22Rv1 (cell line): Measurements from ENCODE around the gene PDK1.

Experiments used
- H3K27ac ChIP-seq: fragments of 450-650 bp; 2 replicates; pipeline ENCODE4 v1.5.1; 2017
- ZFX ChIP-seq: fragments of 450-650 bp; IDR thresholded peaks from 2 replicates; pipeline ENCODE4 v1.6.1; 2017; ENCODE audit warnings: antibody characterized with exemption, borderline replicate concordance
- TF ChIP-seq, protein P1 (sequence below): fragments of 450-650 bp; IDR thresholded peaks from 2 replicates; pipeline ENCODE4 v1.5.1; 2017; ENCODE audit warnings: mild to moderate bottlenecking

The PDK1 gene

DNA sequence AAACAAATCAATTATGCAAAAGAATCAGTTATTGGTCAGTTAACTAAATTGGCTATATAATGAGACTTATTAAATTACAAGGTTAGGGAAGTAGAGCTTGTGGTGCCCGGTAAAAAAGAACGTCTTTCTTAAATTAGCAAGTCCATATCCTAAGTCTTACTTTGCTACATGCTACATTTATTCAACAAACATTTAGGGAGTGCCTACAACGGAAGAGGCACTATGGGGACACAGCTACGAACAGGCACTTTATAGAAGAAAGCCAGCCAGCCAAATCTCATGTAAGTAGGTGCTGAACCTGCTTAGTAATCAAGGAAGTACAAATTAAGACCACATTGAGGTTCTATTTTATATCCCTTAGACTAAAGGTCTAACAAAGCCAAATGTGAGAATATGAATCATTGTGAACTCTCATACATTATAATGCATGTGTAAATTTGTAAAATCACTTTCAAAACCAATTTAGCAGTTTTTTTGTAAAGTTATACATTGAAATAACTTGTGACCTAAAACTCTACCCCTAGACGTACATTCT is 59.9 kb downstream of the PDK1 start:
- H3K27ac ChIP-seq = no peak overlapping the region
- TF ChIP-seq ZFX = no peak
- TF ChIP-seq, protein P1, sequence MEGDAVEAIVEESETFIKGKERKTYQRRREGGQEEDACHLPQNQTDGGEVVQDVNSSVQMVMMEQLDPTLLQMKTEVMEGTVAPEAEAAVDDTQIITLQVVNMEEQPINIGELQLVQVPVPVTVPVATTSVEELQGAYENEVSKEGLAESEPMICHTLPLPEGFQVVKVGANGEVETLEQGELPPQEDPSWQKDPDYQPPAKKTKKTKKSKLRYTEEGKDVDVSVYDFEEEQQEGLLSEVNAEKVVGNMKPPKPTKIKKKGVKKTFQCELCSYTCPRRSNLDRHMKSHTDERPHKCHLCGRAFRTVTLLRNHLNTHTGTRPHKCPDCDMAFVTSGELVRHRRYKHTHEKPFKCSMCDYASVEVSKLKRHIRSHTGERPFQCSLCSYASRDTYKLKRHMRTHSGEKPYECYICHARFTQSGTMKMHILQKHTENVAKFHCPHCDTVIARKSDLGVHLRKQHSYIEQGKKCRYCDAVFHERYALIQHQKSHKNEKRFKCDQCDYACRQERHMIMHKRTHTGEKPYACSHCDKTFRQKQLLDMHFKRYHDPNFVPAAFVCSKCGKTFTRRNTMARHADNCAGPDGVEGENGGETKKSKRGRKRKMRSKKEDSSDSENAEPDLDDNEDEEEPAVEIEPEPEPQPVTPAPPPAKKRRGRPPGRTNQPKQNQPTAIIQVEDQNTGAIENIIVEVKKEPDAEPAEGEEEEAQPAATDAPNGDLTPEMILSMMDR = no peak

DNA sequence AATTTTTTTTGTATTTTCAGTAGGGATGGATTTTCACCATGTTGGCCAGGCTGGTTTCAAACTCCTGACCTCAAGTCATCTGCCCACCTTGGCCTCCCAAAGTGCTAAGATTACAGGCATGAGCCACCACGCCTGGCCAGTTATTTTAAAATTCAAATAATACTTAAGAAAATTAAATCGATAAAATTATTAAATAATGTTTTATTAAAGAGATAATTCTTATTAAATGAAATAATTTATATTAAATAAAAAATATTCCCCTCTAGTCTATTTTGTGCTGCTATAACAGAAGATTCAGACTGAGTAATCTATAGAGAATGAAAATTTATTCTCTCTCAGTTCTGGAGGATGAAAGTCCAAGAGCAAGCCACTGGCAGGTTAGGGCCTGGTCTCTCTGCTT is 61.2 kb downstream of the PDK1 start:
- no peak overlapping the region for H3K27ac ChIP-seq
- TF ChIP-seq ZFX = no peak
- TF ChIP-seq, protein P1 = no peak

DNA sequence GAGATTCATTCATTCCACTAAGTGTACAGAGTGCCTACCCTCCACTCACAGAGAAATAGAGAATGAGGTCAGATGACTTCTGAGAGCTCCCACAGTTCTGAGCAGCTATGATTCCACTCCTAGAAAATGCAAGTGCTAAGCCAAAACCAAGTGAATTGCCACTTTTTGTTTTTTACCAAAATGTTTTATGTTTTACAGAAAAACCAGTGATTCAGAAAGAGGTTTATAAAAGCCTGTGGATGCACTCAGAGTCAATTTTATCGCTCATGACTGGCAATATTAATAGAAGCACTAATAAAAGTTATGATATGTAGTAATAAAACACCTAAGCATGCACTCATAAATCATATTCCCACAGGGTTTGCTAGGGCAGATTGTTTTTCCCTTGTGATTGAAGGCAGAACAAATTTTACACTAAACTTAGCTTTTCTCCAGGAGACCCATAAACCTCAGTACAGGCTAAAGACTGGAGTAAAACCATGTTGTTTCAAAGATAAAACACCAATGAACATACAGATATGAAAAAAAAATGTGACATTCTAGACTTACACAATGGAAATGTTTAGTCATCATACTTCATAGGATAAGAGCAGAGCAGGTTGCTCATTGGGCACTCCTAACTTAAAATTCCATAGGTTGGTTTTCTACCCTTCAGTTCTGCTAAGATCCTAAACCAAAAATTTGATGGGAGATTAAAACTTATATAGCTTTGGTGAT is 67.5 kb downstream of the PDK1 start:
- H3K27ac ChIP-seq = no peak overlapping the region
- TF ChIP-seq ZFX = no peak
- TF ChIP-seq, protein P1 = no peak

DNA sequence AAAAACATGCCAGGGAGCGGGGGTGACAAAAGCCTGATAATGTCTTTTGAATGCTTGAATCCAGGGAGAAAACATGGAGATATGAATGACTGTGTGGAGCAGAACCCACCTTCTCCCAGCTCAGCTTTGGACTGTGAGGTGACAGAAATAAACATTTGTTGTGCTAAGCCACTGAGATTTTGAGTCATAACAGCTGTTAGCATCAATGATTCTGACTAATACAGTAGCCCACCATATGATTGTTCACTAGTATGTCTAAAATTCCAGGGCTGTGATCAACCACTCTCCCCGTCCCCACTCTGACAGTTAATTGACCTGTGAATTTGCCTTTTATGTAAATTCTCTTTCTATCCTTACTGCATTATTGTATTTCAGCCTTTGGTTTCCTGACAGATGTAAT is 69.1 kb downstream of the PDK1 start:
- H3K27ac ChIP-seq = no peak overlapping the region
- TF ChIP-seq, protein P1 = no peak
- TF ChIP-seq ZFX = no peak

DNA sequence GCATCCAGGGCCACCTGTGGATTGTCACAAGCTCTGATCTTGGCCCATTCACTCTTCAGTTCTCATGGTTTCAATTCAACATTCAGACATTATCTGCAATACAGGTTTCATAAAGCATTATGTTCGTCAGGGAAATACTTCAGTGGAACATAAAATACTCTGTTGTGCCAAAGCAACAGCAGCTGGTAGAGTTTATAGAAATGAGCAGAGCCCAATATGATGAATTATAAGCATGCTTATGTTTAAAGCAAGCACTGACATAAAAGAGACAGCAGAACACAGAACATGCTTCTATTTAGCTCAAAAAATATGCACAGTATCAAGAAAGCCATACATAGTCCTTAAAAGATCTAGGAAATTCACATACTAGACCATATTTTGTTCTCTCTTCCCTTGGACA is 71.3 kb downstream of the PDK1 start:
- TF ChIP-seq, protein P1 = no peak
- TF ChIP-seq ZFX = no peak
- no peak overlapping the region for H3K27ac ChIP-seq

DNA sequence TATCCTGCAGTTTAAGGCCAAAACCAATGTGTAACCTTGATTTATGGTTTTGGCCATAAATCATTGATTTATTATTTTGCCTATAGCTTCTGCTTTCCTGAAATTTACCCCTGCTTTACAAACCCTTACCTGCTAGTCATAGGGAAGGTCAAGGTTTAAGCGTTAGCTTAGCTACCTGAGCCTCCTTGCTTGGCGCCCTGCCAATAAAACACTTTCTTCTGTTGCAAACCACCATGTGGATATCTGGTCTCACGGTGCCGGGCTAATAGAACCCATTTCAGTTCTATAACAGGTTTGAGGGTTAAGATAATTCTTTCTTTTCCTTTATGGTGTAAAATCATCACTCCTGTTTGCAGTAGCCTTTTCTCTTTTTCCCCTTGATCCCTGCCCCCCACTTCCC is 72.2 kb downstream of the PDK1 start:
- no peak overlapping the region for H3K27ac ChIP-seq
- TF ChIP-seq ZFX = no peak
- TF ChIP-seq, protein P1 = no peak

DNA sequence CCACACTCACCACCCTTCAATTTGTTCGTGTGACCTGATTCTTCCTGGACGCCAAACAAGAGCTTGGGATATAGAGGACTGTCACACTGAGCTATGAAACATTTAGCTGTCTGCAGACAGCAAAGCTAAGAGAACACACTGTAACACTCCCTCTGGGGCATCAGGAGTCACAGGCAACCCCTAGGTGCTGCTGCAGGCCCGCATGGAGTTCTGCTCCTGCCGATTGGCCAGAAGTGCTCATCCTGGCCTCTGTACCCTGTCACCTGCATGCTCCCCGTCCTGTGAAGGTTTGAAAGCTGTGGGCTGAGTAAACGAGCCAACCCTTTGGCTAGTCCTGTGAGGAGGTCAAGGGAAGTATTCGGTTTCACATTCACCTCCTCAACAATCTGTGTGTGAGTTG is 73.7 kb downstream of the PDK1 start:
- TF ChIP-seq, protein P1 = no peak
- TF ChIP-seq ZFX = no peak
- no peak overlapping the region for H3K27ac ChIP-seq
